Calu3 (cell line): Measurements from ENCODE around the gene NMU. TPM values are rescaled to one million over a fixed set of nuclear protein-coding genes. Genes with fewer than 3 reads are reported as not detected.

Experiments
- BruUV-seq: library from RNA; stranded (reverse); fragments of 400-500 nt; replicated peaks from 2 replicates; lab custom pipeline; 2021; lab: Mats Ljungman, UMichigan
- CTCF ChIA-PET: fragments of 300-600 bp; sonication (Branson Sonifier 250); formaldehyde crosslinking; loops from one replicate; lab custom pipeline; 2022; ENCODE audit warnings: antibody characterized with exemption; lab: Charles Lee
- DNase-seq: peaks from one replicate; pipeline ENCODE4 v3.0.0; 2022
- H3K27ac Mint-ChIP-seq: one replicate; pipeline ENCODE4 v1.8.0; 2022; ENCODE audit warnings: mixed read lengths; ENCODE audit not compliant: unreplicated experiment
- H3K27me3 Mint-ChIP-seq: one replicate; pipeline ENCODE4 v1.8.0; 2022; ENCODE audit warnings: mixed read lengths; ENCODE audit not compliant: unreplicated experiment
- H3K36me3 Mint-ChIP-seq: one replicate; pipeline ENCODE4 v1.8.0; 2022; ENCODE audit warnings: mild to moderate bottlenecking, moderate library complexity, mixed read lengths; ENCODE audit not compliant: insufficient read depth, unreplicated experiment
- H3K4me1 Mint-ChIP-seq: one replicate; pipeline ENCODE4 v1.8.0; 2022; ENCODE audit warnings: mild to moderate bottlenecking, low read depth, mixed read lengths; ENCODE audit not compliant: unreplicated experiment
- H3K4me3 Mint-ChIP-seq: one replicate; pipeline ENCODE4 v1.8.0; 2022; ENCODE audit warnings: mild to moderate bottlenecking, low read depth, moderate library complexity, mixed read lengths; ENCODE audit not compliant: unreplicated experiment
- H3K9me3 Mint-ChIP-seq: one replicate; pipeline ENCODE4 v1.8.0; 2022; ENCODE audit warnings: low read depth, mixed read lengths; ENCODE audit not compliant: unreplicated experiment
- intact Hi-C: fragments of 100-400 bp; cut with micrococcal nuclease; formaldehyde crosslinking; loops from one replicate; pipeline ENCODE4 v1.10.0; 2022; ENCODE audit not compliant: unreplicated experiment
- total RNA-seq: library from RNA; stranded (reverse); gene quantifications from 2 replicates; pipeline ENCODE4 v1.2.3, GENCODE V29; 2022
- TF ChIP-seq, protein P1 (sequence below): fragments of 200-600 bp; IDR thresholded peaks from one replicate; pipeline ENCODE4 v1.8.0; 2022; ENCODE audit warnings: antibody characterized with exemption; ENCODE audit not compliant: unreplicated experiment

Gene NMU
- total RNA-seq, 1 experiment from 2014 or later = 4.1 TPM

DNA sequence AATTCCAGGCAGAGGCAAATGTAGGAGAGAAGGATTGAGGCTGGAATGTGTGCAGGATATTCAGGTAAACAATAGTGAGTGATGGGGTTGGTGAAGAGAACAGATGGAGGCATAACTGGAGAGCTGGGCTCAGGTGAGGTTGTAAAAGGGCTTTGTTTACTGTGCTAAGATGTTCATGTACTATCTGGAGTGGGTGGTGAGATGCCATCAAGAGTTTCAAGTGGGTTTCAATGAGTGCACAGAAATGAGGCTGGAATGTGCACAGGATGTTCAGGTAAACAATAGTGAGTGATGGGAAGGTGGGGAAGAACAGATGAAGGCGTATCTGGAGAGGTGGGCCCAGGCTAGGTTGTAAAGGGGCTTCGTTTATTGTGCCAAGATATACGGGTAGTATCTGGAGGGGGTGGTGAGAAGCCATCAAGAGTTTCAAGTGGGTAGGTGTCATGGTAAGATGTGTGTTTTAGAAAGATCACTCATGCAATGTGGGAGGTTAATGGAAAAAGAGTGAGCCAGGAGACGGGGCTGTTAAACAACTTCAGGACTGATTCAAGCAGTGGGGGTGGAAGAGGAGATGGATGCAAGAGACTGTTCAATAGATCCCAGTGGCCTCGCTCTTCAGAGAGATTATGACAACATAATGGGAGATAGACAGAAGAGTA is 25.4 kb upstream of the NMU start:
- peaks cover 5% of the 10 kb centered on the region for H3K36me3 Mint-ChIP-seq
- no peak for DNase-seq
- CTCF ChIA-PET = no interaction called here
- H3K4me1 Mint-ChIP-seq = no peaks in the 10 kb centered on the region
- peaks cover 7% of the 10 kb centered on the region for H3K27me3 Mint-ChIP-seq
- no peak overlapping the region for H3K27ac Mint-ChIP-seq
- intact Hi-C loops = no loop called here
- no peak overlapping the region for H3K4me3 Mint-ChIP-seq
- no TSS peak for BruUV-seq
- no peaks in the 10 kb centered on the region for H3K9me3 Mint-ChIP-seq
- TF ChIP-seq, protein P1, sequence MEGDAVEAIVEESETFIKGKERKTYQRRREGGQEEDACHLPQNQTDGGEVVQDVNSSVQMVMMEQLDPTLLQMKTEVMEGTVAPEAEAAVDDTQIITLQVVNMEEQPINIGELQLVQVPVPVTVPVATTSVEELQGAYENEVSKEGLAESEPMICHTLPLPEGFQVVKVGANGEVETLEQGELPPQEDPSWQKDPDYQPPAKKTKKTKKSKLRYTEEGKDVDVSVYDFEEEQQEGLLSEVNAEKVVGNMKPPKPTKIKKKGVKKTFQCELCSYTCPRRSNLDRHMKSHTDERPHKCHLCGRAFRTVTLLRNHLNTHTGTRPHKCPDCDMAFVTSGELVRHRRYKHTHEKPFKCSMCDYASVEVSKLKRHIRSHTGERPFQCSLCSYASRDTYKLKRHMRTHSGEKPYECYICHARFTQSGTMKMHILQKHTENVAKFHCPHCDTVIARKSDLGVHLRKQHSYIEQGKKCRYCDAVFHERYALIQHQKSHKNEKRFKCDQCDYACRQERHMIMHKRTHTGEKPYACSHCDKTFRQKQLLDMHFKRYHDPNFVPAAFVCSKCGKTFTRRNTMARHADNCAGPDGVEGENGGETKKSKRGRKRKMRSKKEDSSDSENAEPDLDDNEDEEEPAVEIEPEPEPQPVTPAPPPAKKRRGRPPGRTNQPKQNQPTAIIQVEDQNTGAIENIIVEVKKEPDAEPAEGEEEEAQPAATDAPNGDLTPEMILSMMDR = no peak

DNA sequence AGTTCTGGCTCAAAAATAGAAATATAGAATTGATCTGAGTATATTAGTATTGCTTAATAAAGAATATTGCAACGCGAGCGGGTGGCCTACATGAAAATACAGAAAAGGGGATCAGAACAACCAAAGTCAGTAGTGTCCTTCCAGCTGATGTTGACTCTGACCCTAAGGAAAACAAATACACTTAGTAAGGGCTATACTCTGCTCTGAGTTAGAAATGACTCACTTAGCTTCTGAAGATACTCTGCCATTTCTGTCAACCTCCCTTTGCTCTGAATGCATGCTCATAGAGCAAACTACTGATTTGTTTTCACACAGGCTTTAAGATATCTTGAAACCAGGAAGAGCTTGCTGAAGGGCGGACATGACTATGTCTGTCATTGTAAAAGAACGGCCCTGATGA is 22.6 kb upstream of the NMU start:
- TF ChIP-seq, protein P1 = no peak
- DNase-seq = no peak
- Mint-ChIP-seq H3K27ac (no peak overlapping the region), H3K4me1 (no peaks in the 10 kb centered on the region), H3K9me3 (no peaks in the 10 kb centered on the region), H3K4me3 (no peak overlapping the region), H3K36me3 (peaks cover 5% of the 10 kb centered on the region), H3K27me3 (no peaks in the 10 kb centered on the region)
- BruUV-seq = no TSS peak
- CTCF ChIA-PET = no interaction called here
- intact Hi-C loops = no loop called here

DNA sequence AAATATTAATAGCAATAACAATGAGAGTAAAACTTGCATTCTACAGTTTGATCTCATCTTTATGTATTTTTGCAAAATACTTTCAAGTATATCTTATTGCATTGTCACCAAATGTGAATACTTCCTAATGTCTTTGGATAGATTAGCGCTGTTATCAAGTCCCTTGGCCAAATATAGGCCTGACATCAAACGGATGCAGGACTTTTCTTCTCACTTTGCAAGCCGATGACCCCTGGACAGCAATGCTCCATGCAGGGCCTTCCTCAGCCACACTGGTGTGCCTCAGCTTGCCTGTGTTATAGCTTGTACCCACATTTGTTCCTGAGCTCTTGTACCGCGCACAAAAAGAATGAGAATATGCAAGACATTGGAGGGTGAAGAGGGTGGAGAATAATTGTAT is 18.0 kb upstream of the NMU start:
- Mint-ChIP-seq H3K4me1 (no peaks in the 10 kb centered on the region), H3K27me3 (no peaks in the 10 kb centered on the region), H3K27ac (no peak overlapping the region), H3K36me3 (no peaks in the 10 kb centered on the region), H3K4me3 (no peak overlapping the region), H3K9me3 (no peaks in the 10 kb centered on the region)
- CTCF ChIA-PET = interaction anchor here (1.0 kb wide), 1 partner anchor 19 kb away, joined by 3 read pairs; no protein-coding TSS in a partner anchor
- TF ChIP-seq, protein P1 = no peak
- intact Hi-C loops = no loop called here
- no peak for DNase-seq
- no TSS peak for BruUV-seq

DNA sequence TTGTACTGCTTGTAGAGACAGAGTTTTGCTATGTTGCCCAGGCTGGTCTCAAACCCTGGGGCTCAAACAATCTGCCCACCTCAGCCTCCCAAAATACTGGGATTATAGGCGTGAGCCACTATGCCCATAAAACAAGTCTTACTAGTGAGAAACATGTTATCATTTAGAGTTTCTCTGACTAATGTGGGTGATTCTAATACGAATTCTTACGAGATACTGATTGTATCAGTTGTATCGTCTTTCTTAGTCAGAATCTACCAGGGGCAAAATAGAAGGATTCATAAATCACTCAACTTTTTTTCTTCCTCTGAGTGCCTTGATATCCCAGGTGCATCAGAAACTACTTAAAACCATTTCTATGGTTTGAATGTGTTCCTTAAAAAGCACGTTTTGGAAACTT is 14.4 kb upstream of the NMU start:
- Mint-ChIP-seq H3K4me3 (no peak overlapping the region), H3K9me3 (no peaks in the 10 kb centered on the region), H3K27ac (no peak overlapping the region), H3K4me1 (no peaks in the 10 kb centered on the region), H3K27me3 (no peaks in the 10 kb centered on the region), H3K36me3 (no peaks in the 10 kb centered on the region)
- BruUV-seq = no TSS peak
- DNase-seq = no peak
- CTCF ChIA-PET = no interaction called here
- TF ChIP-seq, protein P1 = no peak
- intact Hi-C loops = no loop called here
